Germinal center (tissue), 1 donor: ENCODE data around the gene MYDGF.
"Not testable (repeated sequence)": the region's sequence is repeated elsewhere in the genome, so short reads cannot be mapped to it uniquely, and the experiment has no call there.

Experiments
- DNase-seq: peaks from one replicate; pipeline ENCODE4 v3.0.0; 2012; ENCODE audit warnings: mixed read lengths, low spot score

The MYDGF gene

GRCh38 chr19:4669723-4670480, at the start of gene MYDGF:
Gene MYDGF (minus strand): TSS chr19:4670342. CDS start chr19:4670334, 8 bp downstream.
- DNase-seq: peak; percentile 99

GRCh38 chr19:4719499-4719866, 49.3 kb upstream of the MYDGF start:
- no peak for DNase-seq

- DNase-seq: no peak
These were observed 48.0 kb upstream of the MYDGF start for GRCh38 chr19:4717966-4718701.

GRCh38 chr19:4717191-4717965, 47.2 kb upstream of the MYDGF start:
- no peak for DNase-seq

- no peak for DNase-seq
These were observed 45.5 kb upstream of the MYDGF start for GRCh38 chr19:4715529-4716221.

GRCh38 chr19:4715178-4715528, 45.0 kb upstream of the MYDGF start:
- not testable (repeated sequence) for DNase-seq

GRCh38 chr19:4714016-4714415, 43.9 kb upstream of the MYDGF start:
- no peak for DNase-seq

GRCh38 chr19:4713384-4713951, 43.3 kb upstream of the MYDGF start:
- DNase-seq: no peak

GRCh38 chr19:4712771-4713170, 42.6 kb upstream of the MYDGF start:
- no peak for DNase-seq

GRCh38 chr19:4711211-4711610, 41.1 kb upstream of the MYDGF start:
- no peak for DNase-seq

- no peak for DNase-seq
These were observed 40.1 kb upstream of the MYDGF start for GRCh38 chr19:4710281-4710600.

GRCh38 chr19:4709440-4710280, 39.5 kb upstream of the MYDGF start:
- no peak for DNase-seq

- no peak for DNase-seq
These were observed 38.0 kb upstream of the MYDGF start for GRCh38 chr19:4707956-4708650.

GRCh38 chr19:4707322-4707721, 37.2 kb upstream of the MYDGF start:
- DNase-seq: no peak

GRCh38 chr19:4705413-4706131, 35.4 kb upstream of the MYDGF start:
- no peak for DNase-seq

- no peak for DNase-seq
These were observed 34.2 kb upstream of the MYDGF start for GRCh38 chr19:4704317-4704673.

GRCh38 chr19:4703671-4704316, 33.7 kb upstream of the MYDGF start:
- no peak for DNase-seq

- DNase-seq: no peak
These were observed 32.6 kb upstream of the MYDGF start for GRCh38 chr19:4702764-4703163.

GRCh38 chr19:4701557-4701956, 31.4 kb upstream of the MYDGF start:
- DNase-seq: no peak

GRCh38 chr19:4700693-4700970, 30.5 kb upstream of the MYDGF start:
- DNase-seq: no peak
